ENCODE results near the gene TTC39A.

Gene TTC39A

DNA sequence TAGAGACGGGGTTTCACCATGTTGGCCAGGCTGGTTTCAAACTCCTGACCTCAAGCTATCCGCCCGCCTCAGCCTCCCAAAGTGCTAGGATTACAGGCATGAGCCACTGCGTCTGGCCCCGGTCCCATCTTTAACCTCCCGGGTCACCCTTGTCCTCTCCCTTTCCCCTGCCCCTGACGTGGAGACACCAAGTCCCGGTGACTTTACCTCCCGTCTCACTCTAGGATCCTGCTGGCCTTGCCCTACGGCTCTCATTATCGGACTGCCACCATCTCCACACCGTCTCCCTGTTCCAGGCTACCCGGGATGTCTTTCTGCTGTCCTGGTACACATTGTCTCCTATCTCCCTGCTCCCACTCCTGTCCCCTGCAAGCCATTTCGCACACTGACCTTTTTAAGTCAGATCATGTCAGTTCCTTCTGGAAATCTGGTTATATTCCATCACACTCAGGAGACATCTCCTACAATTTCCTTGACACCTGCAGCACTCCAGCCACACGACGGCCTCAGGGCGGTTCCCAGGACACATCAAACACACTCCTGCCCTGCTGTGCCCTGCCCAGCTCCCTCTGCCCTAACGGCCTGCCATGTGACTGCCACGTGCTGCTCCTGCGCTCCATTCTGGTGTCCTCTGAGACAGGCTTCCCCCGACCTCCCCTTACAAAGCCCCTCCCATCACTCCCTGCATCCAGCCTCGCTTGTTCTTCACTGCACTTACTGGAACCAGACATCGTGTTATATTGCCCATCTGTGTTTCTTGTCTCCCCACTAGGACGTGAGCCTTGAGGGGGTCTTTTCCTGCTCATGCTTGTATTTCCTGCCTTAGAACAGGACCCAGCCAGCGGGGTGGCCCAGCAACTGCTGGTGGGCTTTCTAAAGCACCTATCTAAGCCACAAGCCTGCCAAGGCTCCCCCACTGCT is 32.7 kb downstream of the TTC39A start:
- no peak for DNase-seq (ENCODE audit: low spot score in 2 of 2)
- Mint-ChIP-seq H3K27ac (ENCODE audit: low read depth) (no peak overlapping the region), H3K4me1 (peaks cover 32% of the 10 kb centered on the region), H3K4me3 (peak overlapping the region; percentile 48), H3K27me3 (no peaks in the 10 kb centered on the region), H3K36me3 (ENCODE audit: insufficient read depth) (peaks cover 4% of the 10 kb centered on the region), H3K9me3 (no peaks in the 10 kb centered on the region)
- no peak for ATAC-seq (replicated peaks; ENCODE audit: extremely low read depth, poor library complexity, severe bottlenecking)

GRCh38 chr1:51296383-51297357 is 33.7 kb downstream of the TTC39A start:
- no peaks in the 10 kb centered on the region for H3K27me3 Mint-ChIP-seq
- peak overlapping the region; percentile 32 for H3K27ac Mint-ChIP-seq (ENCODE audit: low read depth)
- H3K4me1 Mint-ChIP-seq = peaks cover 32% of the 10 kb centered on the region
- H3K9me3 Mint-ChIP-seq = no peaks in the 10 kb centered on the region
- H3K36me3 Mint-ChIP-seq (ENCODE audit: insufficient read depth) = peaks cover 4% of the 10 kb centered on the region
- H3K4me3 Mint-ChIP-seq = peak overlapping the region; percentile 48
- peak; percentile 33 to 55 for DNase-seq (ENCODE audit: low spot score in 2 of 2)
- ATAC-seq (replicated peaks; ENCODE audit: extremely low read depth, poor library complexity, severe bottlenecking) = no peak

- ATAC-seq (replicated peaks; ENCODE audit: extremely low read depth, poor library complexity, severe bottlenecking) (no peak), DNase-seq (ENCODE audit: low spot score in 2 of 2) (no peak)
- peaks cover 32% of the 10 kb centered on the region for H3K4me1 Mint-ChIP-seq
- H3K27ac Mint-ChIP-seq (ENCODE audit: low read depth) = peak overlapping the region; percentile 32
- H3K4me3 Mint-ChIP-seq = peak overlapping the region; percentile 48
- peaks cover 4% of the 10 kb centered on the region for H3K36me3 Mint-ChIP-seq (ENCODE audit: insufficient read depth)
- no peaks in the 10 kb centered on the region for H3K27me3 Mint-ChIP-seq
- H3K9me3 Mint-ChIP-seq = no peaks in the 10 kb centered on the region
Measured at GRCh38 chr1:51295926-51296325, 34.4 kb downstream of the TTC39A start.

DNA sequence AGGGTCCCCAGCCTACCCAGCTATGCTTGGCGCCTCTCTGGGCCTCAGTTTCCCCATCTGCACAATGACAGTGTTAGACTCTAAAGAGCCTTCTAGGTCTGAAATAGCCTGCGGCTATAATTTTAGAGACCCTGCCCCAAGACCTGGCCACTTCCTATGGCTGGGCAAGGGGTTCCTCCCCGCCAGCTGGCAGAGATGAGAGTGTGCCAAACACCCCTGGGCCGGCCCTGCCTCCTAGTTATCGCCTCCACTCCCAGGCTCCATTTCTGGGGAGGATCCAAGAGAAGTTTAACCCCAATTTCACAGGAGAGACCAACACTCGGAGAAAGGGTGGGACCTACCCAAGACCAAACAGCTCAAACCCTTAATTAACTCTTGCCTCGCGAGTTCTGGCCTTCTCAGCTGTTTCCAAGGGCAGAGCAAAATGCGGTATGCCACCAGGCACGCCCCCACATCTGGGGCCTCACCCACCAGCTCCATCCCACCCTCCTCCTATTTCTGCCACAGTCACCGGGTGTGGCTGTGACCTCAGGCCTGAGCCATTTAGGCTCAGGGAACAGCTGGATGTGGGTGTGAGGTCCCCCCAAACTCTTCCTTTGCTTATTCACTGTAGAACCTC is 35.7 kb downstream of the TTC39A start:
- no peaks in the 10 kb centered on the region for H3K9me3 Mint-ChIP-seq
- H3K36me3 Mint-ChIP-seq (ENCODE audit: insufficient read depth) = peaks cover 4% of the 10 kb centered on the region
- ATAC-seq (replicated peaks; ENCODE audit: extremely low read depth, poor library complexity, severe bottlenecking) (no peak), DNase-seq (ENCODE audit: low spot score in 2 of 2) (no peak)
- H3K4me3 Mint-ChIP-seq = no peak overlapping the region
- H3K27ac Mint-ChIP-seq (ENCODE audit: low read depth) = no peak overlapping the region
- H3K4me1 Mint-ChIP-seq = peaks cover 32% of the 10 kb centered on the region
- no peaks in the 10 kb centered on the region for H3K27me3 Mint-ChIP-seq

- no peak for ATAC-seq (replicated peaks; ENCODE audit: extremely low read depth, poor library complexity, severe bottlenecking)
- H3K27me3 Mint-ChIP-seq = no peaks in the 10 kb centered on the region
- H3K27ac Mint-ChIP-seq (ENCODE audit: low read depth) = peak overlapping the region; percentile 8
- H3K4me1 Mint-ChIP-seq = peaks cover 32% of the 10 kb centered on the region
- H3K4me3 Mint-ChIP-seq = no peak overlapping the region
- DNase-seq (ENCODE audit: low spot score in 2 of 2) = no peak
- H3K36me3 Mint-ChIP-seq (ENCODE audit: insufficient read depth) = peaks cover 4% of the 10 kb centered on the region
- no peaks in the 10 kb centered on the region for H3K9me3 Mint-ChIP-seq
Measured at GRCh38 chr1:51293898-51294515, 36.4 kb downstream of the TTC39A start.

DNA sequence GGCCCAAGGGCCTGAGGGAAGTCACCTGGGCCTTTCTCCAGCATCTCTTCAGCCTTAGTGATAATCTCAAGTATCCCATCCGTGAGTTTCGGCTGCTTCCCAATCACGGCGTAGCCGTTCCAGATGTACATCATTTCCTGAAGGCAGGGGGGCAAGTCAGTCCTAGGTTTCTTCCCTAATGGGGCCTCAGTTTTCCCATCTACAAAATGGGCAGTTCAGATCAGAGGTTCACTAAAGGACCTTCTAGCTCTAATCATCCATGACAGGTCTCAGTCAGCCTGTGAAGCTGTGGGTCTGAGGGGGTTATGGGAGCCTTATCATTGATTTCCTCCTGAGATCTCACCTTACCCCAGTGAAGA is 39.9 kb downstream of the TTC39A start:
- no peak for ATAC-seq (replicated peaks; ENCODE audit: extremely low read depth, poor library complexity, severe bottlenecking)
- H3K9me3 Mint-ChIP-seq = no peaks in the 10 kb centered on the region
- H3K36me3 Mint-ChIP-seq (ENCODE audit: insufficient read depth) = peaks cover 2% of the 10 kb centered on the region
- no peaks in the 10 kb centered on the region for H3K27me3 Mint-ChIP-seq
- no peak for DNase-seq (ENCODE audit: low spot score in 2 of 2)
- H3K27ac Mint-ChIP-seq (ENCODE audit: low read depth) = no peak overlapping the region
- H3K4me3 Mint-ChIP-seq = no peak overlapping the region
- H3K4me1 Mint-ChIP-seq = peaks cover 6% of the 10 kb centered on the region

GRCh38 chr1:51289676-51290488 is 40.5 kb downstream of the TTC39A start:
- no peak overlapping the region for H3K27ac Mint-ChIP-seq (ENCODE audit: low read depth)
- DNase-seq (ENCODE audit: low spot score in 2 of 2) = no peak
- no peaks in the 10 kb centered on the region for H3K9me3 Mint-ChIP-seq
- peaks cover 1% of the 10 kb centered on the region for H3K4me1 Mint-ChIP-seq
- no peak overlapping the region for H3K4me3 Mint-ChIP-seq
- peaks cover 4% of the 10 kb centered on the region for H3K36me3 Mint-ChIP-seq (ENCODE audit: insufficient read depth)
- ATAC-seq (replicated peaks; ENCODE audit: extremely low read depth, poor library complexity, severe bottlenecking) = no peak
- H3K27me3 Mint-ChIP-seq = no peaks in the 10 kb centered on the region

- no peaks in the 10 kb centered on the region for H3K4me1 Mint-ChIP-seq
- H3K36me3 Mint-ChIP-seq (ENCODE audit: insufficient read depth) = peaks cover 5% of the 10 kb centered on the region
- no peak overlapping the region for H3K4me3 Mint-ChIP-seq
- H3K27ac Mint-ChIP-seq (ENCODE audit: low read depth) = no peak overlapping the region
- no peaks in the 10 kb centered on the region for H3K9me3 Mint-ChIP-seq
- ATAC-seq (replicated peaks; ENCODE audit: extremely low read depth, poor library complexity, severe bottlenecking) = no peak
- no peaks in the 10 kb centered on the region for H3K27me3 Mint-ChIP-seq
- DNase-seq (ENCODE audit: low spot score in 2 of 2) = no peak
Measured at GRCh38 chr1:51288578-51288977, 41.8 kb downstream of the TTC39A start.

DNA sequence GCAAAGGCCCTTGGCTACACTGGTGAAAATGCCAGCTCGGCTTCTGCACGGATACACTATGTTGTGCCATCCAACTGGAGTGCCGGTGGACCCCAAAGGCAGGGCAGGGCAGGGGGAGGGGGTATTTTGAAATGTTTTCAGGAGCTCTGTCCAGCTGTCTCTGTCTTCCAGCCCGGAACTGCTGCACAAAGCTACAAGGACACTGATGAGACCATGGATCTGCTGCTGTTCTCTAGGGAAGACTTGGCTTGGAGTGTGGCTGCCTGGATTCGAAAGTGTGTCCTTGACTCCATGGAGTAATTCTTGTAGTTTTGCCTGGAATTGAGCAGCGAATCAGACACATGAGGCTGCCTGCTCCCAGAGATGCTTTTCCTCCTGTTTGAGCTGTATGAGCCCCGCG is 42.4 kb downstream of the TTC39A start:
- no peak for DNase-seq (ENCODE audit: low spot score in 2 of 2)
- no peaks in the 10 kb centered on the region for H3K9me3 Mint-ChIP-seq
- H3K4me1 Mint-ChIP-seq = no peaks in the 10 kb centered on the region
- no peak overlapping the region for H3K4me3 Mint-ChIP-seq
- H3K27me3 Mint-ChIP-seq = no peaks in the 10 kb centered on the region
- no peak for ATAC-seq (replicated peaks; ENCODE audit: extremely low read depth, poor library complexity, severe bottlenecking)
- H3K27ac Mint-ChIP-seq (ENCODE audit: low read depth) = no peak overlapping the region
- peaks cover 5% of the 10 kb centered on the region for H3K36me3 Mint-ChIP-seq (ENCODE audit: insufficient read depth)

DNA sequence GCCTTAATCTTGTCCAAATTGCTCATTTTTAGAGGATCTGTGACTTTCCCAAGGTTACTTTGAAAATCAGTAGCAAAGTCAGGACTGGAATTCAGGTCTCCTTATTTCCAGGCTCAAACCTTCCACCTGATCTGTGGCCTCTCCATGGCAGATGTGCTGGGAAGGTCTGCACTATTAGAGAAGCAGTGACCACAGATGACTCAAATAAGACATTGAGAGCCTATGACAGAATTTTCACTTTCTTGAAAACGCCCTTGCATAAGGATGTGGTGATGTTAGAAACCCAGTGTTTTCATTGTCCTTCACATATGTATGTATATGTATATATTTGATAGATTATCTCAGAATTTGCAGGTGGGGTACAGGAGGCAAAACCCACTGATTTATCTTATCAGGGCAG is 45.3 kb downstream of the TTC39A start:
- no peaks in the 10 kb centered on the region for H3K27me3 Mint-ChIP-seq
- H3K36me3 Mint-ChIP-seq (ENCODE audit: insufficient read depth) = peaks cover 7% of the 10 kb centered on the region
- H3K27ac Mint-ChIP-seq (ENCODE audit: low read depth) = no peak overlapping the region
- DNase-seq (ENCODE audit: low spot score in 2 of 2) (no peak), ATAC-seq (replicated peaks; ENCODE audit: extremely low read depth, poor library complexity, severe bottlenecking) (peak; percentile 58)
- H3K4me3 Mint-ChIP-seq = no peak overlapping the region
- H3K9me3 Mint-ChIP-seq = no peaks in the 10 kb centered on the region
- H3K4me1 Mint-ChIP-seq = no peaks in the 10 kb centered on the region

DNA sequence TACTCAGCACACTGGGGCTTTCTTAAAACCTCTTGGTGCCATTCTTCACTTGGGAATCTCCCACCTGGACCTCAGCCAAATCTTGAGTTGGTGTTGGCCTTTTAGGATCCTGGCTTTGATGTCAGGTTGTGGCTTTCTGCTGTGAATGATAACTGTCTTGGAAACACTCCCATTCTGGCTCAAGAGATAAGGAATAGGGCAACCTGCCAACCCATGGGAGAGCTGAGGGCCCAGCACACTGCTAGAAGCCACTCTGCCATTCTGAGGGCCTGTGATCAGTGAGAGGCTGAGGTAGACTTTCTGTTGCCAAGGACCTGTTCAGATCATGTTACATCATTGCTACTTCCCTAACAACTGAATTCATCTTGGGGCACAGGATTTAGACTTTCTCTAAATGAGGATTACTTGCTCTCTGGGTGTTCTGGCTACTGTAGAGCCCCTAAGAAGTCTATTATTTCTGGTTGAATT is 45.8 kb downstream of the TTC39A start:
- no peaks in the 10 kb centered on the region for H3K9me3 Mint-ChIP-seq
- H3K27me3 Mint-ChIP-seq = no peaks in the 10 kb centered on the region
- peaks cover 8% of the 10 kb centered on the region for H3K36me3 Mint-ChIP-seq (ENCODE audit: insufficient read depth)
- no peak overlapping the region for H3K4me3 Mint-ChIP-seq
- DNase-seq (ENCODE audit: low spot score in 2 of 2) (no peak), ATAC-seq (replicated peaks; ENCODE audit: extremely low read depth, poor library complexity, severe bottlenecking) (no peak)
- H3K27ac Mint-ChIP-seq (ENCODE audit: low read depth) = no peak overlapping the region
- H3K4me1 Mint-ChIP-seq = no peaks in the 10 kb centered on the region
